Tongue (tissue), 2 donors: Measurements from ENCODE around the gene CRYBA4. TPM values are rescaled to one million over a fixed set of nuclear protein-coding genes. Genes with fewer than 3 reads are reported as not detected.
"Not testable (repeated sequence)": the region's sequence is repeated elsewhere in the genome, so short reads cannot be mapped to it uniquely, and the experiment has no call there.

ENCODE experiments used
- DNase-seq: peaks from one replicate; pipeline ENCODE4 v3.0.0-alpha.2; 2015
- total RNA-seq: library from RNA; depleted of rRNA; stranded (reverse); fragments of >200 nt; gene quantifications from one replicate; pipeline ENCODE4 v1.2.3, GENCODE V29; 2014

The CRYBA4 gene
- total RNA-seq, 1 donor from 2014 or later = not detected

- DNase-seq = no peak
These were observed 24.7 kb upstream of the CRYBA4 start for GRCh38 chr22:26597026-26597425.

GRCh38 chr22:26597480-26597879 lies 24.3 kb upstream of the CRYBA4 start:
- no peak for DNase-seq

GRCh38 chr22:26599505-26599904 lies 22.3 kb upstream of the CRYBA4 start:
- no peak for DNase-seq

GRCh38 chr22:26601726-26602125 lies 20.0 kb upstream of the CRYBA4 start:
- DNase-seq = no peak

- DNase-seq = no peak
These were observed 19.6 kb upstream of the CRYBA4 start for GRCh38 chr22:26602127-26602526.

- no peak for DNase-seq
These were observed 17.4 kb upstream of the CRYBA4 start for GRCh38 chr22:26604368-26604767.

GRCh38 chr22:26606611-26607010 lies 15.2 kb upstream of the CRYBA4 start:
- DNase-seq = no peak

GRCh38 chr22:26608129-26608528 lies 13.6 kb upstream of the CRYBA4 start:
- no peak for DNase-seq

GRCh38 chr22:26609287-26609686 lies 12.5 kb upstream of the CRYBA4 start:
- no peak for DNase-seq

- DNase-seq = peak; percentile 37
These were observed 11.4 kb upstream of the CRYBA4 start for GRCh38 chr22:26610072-26610958.

GRCh38 chr22:26610996-26611395 lies 10.8 kb upstream of the CRYBA4 start:
- no peak for DNase-seq

- no peak for DNase-seq
These were observed 9.1 kb upstream of the CRYBA4 start for GRCh38 chr22:26612652-26613051.

GRCh38 chr22:26613753-26614152 lies 8.0 kb upstream of the CRYBA4 start:
- DNase-seq = not testable (repeated sequence)

GRCh38 chr22:26614322-26614721 lies 7.4 kb upstream of the CRYBA4 start:
- DNase-seq = no peak

GRCh38 chr22:26615149-26615548 lies 6.6 kb upstream of the CRYBA4 start:
- no peak for DNase-seq

- no peak for DNase-seq
These were observed 5.8 kb upstream of the CRYBA4 start for GRCh38 chr22:26615830-26616435.

- DNase-seq = peak; percentile 10
These were observed 5.1 kb upstream of the CRYBA4 start for GRCh38 chr22:26616650-26617049.

- DNase-seq = no peak
These were observed 4.2 kb upstream of the CRYBA4 start, which contains the start of gene CRYBB1 for GRCh38 chr22:26617271-26618199. CRYBB1 (minus strand) TSS chr22:26618027; CDS start chr22:26616319, 1,708 bp downstream.

- no peak for DNase-seq
These were observed 3.3 kb upstream of the CRYBA4 start for GRCh38 chr22:26618455-26618854.

GRCh38 chr22:26619510-26619909 lies 2.3 kb upstream of the CRYBA4 start:
- no peak for DNase-seq

- no peak for DNase-seq
These were observed 1.6 kb upstream of the CRYBA4 start for GRCh38 chr22:26620197-26620596.

GRCh38 chr22:26623984-26624383 lies 2.2 kb downstream of the CRYBA4 start:
- DNase-seq = no peak

- DNase-seq = no peak
These were observed 3.0 kb downstream of the CRYBA4 start for GRCh38 chr22:26624803-26625202.
